Neutrophil (primary cell): ENCODE data around the gene ITIH5.

Source experiments
- H3K27ac ChIP-seq: fragments of 200-600 bp; sonication (generic); 2 replicates; pipeline ENCODE4 v1.5.1; 2016; ENCODE audit warnings: mild to moderate bottlenecking, moderate library complexity
- H3K27me3 ChIP-seq: fragments of 200-600 bp; sonication (generic); 2 replicates; pipeline ENCODE4 v1.6.0; 2016; ENCODE audit warnings: mild to moderate bottlenecking
- H3K36me3 ChIP-seq: fragments of 200-600 bp; sonication (generic); 2 replicates; pipeline ENCODE4 v1.5.1; 2017
- H3K4me1 ChIP-seq, 2 experiments: fragments of 200-600 bp in 1 of 2; sonication (generic) in 1 of 2; 1 replicate in 1 of 2; 2 replicates in 1 of 2; pipeline versions ENCODE4 v1.5.1 to v1.6.1; 2013 to 2016; ENCODE audit warnings: low read depth in 1 of 2, low read length in 1 of 2, mild to moderate bottlenecking in 1 of 2, moderate library complexity in 1 of 2; ENCODE audit not compliant: control insufficient read depth in 1 of 2, insufficient read depth in 1 of 2
- H3K4me3 ChIP-seq, 2 experiments: fragments of 200-600 bp in 1 of 2; sonication (generic) in 1 of 2; 1 replicate in 1 of 2; 2 replicates in 1 of 2; pipeline ENCODE4 v1.5.1; 2013 to 2016; ENCODE audit warnings: low read depth in 1 of 2, low read length in 1 of 2, mild to moderate bottlenecking in 1 of 2, moderate library complexity in 1 of 2
- H3K9me3 ChIP-seq: fragments of 200-600 bp; sonication (generic); 2 replicates; pipeline ENCODE4 v1.5.1; 2016
- CTCF ChIP-seq: fragments of 200-600 bp; sonication (generic); IDR thresholded peaks from 2 replicates; pipeline ENCODE4 v1.5.1; 2016; ENCODE audit warnings: antibody characterized with exemption

The ITIH5 gene

GRCh38 chr10:7593063-7593462, 73.7 kb downstream of the ITIH5 start:
- Histone ChIP-seq H3K4me3 (no peak overlapping the region), H3K36me3 (no peaks in the 10 kb centered on the region), H3K9me3 (no peaks in the 10 kb centered on the region), H3K27me3 (no peaks in the 10 kb centered on the region), H3K27ac (no peak overlapping the region), H3K4me1 (no peaks in the 10 kb centered on the region)
- TF ChIP-seq CTCF = no peak

- no peak for TF ChIP-seq CTCF
- Histone ChIP-seq H3K4me1 (no peaks in the 10 kb centered on the region), H3K36me3 (no peaks in the 10 kb centered on the region), H3K9me3 (no peaks in the 10 kb centered on the region), H3K4me3 (no peak overlapping the region), H3K27me3 (no peaks in the 10 kb centered on the region), H3K27ac (no peak overlapping the region)
Observed at GRCh38 chr10:7592627-7593026, 74.1 kb downstream of the ITIH5 start.

GRCh38 chr10:7590271-7590670, 76.5 kb downstream of the ITIH5 start:
- Histone ChIP-seq H3K4me1 (no peaks in the 10 kb centered on the region), H3K27ac (no peak overlapping the region), H3K36me3 (no peaks in the 10 kb centered on the region), H3K4me3 (no peak overlapping the region), H3K9me3 (no peaks in the 10 kb centered on the region), H3K27me3 (no peaks in the 10 kb centered on the region)
- TF ChIP-seq CTCF = no peak

- Histone ChIP-seq H3K4me3 (no peak overlapping the region), H3K9me3 (no peaks in the 10 kb centered on the region), H3K27ac (no peak overlapping the region), H3K4me1 (no peaks in the 10 kb centered on the region), H3K36me3 (no peaks in the 10 kb centered on the region), H3K27me3 (no peaks in the 10 kb centered on the region)
- TF ChIP-seq CTCF = no peak
Observed at GRCh38 chr10:7589748-7590147, 77.0 kb downstream of the ITIH5 start.

GRCh38 chr10:7587865-7588188, 78.9 kb downstream of the ITIH5 start:
- H3K4me3 ChIP-seq = no peak overlapping the region
- no peaks in the 10 kb centered on the region for H3K9me3 ChIP-seq
- H3K4me1 ChIP-seq = no peaks in the 10 kb centered on the region
- no peak overlapping the region for H3K27ac ChIP-seq
- H3K36me3 ChIP-seq = no peaks in the 10 kb centered on the region
- TF ChIP-seq CTCF = no peak
- no peaks in the 10 kb centered on the region for H3K27me3 ChIP-seq

GRCh38 chr10:7587168-7587864, 79.5 kb downstream of the ITIH5 start:
- H3K4me3 ChIP-seq = no peak overlapping the region
- no peak overlapping the region for H3K27ac ChIP-seq
- H3K36me3 ChIP-seq = no peaks in the 10 kb centered on the region
- H3K4me1 ChIP-seq = no peaks in the 10 kb centered on the region
- TF ChIP-seq CTCF = no peak
- H3K27me3 ChIP-seq = no peaks in the 10 kb centered on the region
- H3K9me3 ChIP-seq = no peaks in the 10 kb centered on the region
